ENCODE measurements around the gene PLAU.
"Not testable (repeated sequence)": the region's sequence is repeated elsewhere in the genome, so short reads cannot be mapped to it uniquely, and the experiment has no call there.

Gene PLAU

GRCh38 chr10:73950155-73950948 lies 39.4 kb downstream of the PLAU start:
- Histone ChIP-seq H3K4me3 (no peak overlapping the region), H3K36me3 (replicated peaks) (no peaks in the 10 kb centered on the region), H3K4me1 (no peaks in the 10 kb centered on the region), H3K9me3 (no peaks in the 10 kb centered on the region), H3K27me3 (ENCODE audit: low read depth) (no peaks in the 10 kb centered on the region)
- DNase-seq (ENCODE audit: low spot score in 2 of 2), result no peak
- in situ Hi-C loops (cut with MboI; ENCODE audit: low sequenced_read_pairs), result no loop called here

DNA sequence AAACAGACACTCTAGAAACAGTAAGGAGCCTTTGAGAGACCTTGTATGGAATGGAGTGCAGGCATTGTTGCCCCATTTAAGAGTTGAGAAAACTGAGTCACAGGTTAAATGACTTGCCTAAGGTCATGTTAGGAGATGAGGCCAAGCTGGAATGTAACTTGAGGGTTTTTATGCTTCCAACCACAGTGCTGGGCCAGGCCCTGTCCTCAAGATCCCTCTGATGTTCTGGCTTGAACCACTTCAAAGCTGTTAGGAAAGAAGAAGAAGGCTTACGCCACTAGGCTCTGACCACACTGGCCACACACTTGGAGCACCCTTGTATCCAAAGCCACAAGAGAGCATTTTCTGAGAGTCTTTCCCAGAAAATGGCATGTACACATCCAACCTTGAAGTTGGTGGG lies 42.7 kb downstream of the PLAU start:
- no peak for DNase-seq (ENCODE audit: low spot score in 2 of 2)
- Histone ChIP-seq H3K9me3 (no peaks in the 10 kb centered on the region), H3K4me3 (no peak overlapping the region), H3K27me3 (ENCODE audit: low read depth) (no peaks in the 10 kb centered on the region), H3K4me1 (peaks cover 5% of the 10 kb centered on the region), H3K36me3 (replicated peaks) (no peaks in the 10 kb centered on the region)
- in situ Hi-C loops (cut with MboI; ENCODE audit: low sequenced_read_pairs), result no loop called here

DNA sequence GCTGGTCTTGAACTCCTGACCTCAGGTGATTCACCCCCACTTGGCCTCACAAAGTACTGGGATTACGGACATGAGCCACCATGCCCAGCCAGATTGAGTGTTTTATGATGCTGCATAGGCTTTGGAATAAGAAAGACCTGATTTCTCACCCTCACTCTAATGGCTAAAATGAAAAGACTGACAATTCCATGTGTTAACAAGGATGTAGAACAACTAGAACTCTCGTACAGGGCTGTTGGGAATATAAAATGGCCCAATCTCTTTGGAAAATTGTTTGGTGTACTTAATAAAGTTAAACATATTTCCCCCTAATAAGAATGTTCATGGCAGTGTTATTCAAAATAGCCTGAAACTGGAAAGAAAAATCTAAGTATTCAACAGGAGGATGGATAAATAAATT lies 43.8 kb downstream of the PLAU start:
- no peaks in the 10 kb centered on the region for H3K27me3 ChIP-seq (ENCODE audit: low read depth)
- H3K4me3 ChIP-seq, result no peak overlapping the region
- in situ Hi-C loops (cut with MboI; ENCODE audit: low sequenced_read_pairs), result no loop called here
- no peak for DNase-seq (ENCODE audit: low spot score in 2 of 2)
- H3K9me3 ChIP-seq, result no peaks in the 10 kb centered on the region
- H3K4me1 ChIP-seq, result peaks cover 5% of the 10 kb centered on the region
- H3K36me3 ChIP-seq (replicated peaks), result no peaks in the 10 kb centered on the region

DNA sequence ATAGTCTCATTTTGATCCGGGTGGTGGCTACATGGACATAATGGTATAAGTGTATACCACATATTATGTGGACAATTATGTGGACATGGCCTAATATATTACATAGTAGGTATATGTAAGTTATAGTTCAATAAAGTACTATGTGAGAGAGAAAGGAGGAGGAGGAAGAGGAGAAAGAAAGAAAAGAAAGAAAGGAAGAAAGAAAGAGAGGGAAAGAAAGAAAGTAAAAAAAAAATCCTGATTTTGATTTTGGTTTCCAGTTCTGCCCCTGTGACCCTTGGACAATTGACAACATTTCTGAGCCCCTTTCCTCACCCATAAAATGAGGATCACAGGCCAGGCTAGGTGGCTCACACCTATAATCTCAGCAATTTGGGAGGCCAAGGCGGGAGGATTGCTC lies 44.8 kb downstream of the PLAU start:
- no peaks in the 10 kb centered on the region for H3K36me3 ChIP-seq (replicated peaks)
- H3K4me1 ChIP-seq, result peaks cover 5% of the 10 kb centered on the region
- DNase-seq (ENCODE audit: low spot score in 2 of 2), result no peak
- in situ Hi-C loops (cut with MboI; ENCODE audit: low sequenced_read_pairs), result no loop called here
- H3K9me3 ChIP-seq, result no peaks in the 10 kb centered on the region
- H3K4me3 ChIP-seq, result no peak overlapping the region
- H3K27me3 ChIP-seq (ENCODE audit: low read depth), result no peaks in the 10 kb centered on the region

GRCh38 chr10:73956476-73957359 lies 45.8 kb downstream of the PLAU start:
- in situ Hi-C loops (cut with MboI; ENCODE audit: low sequenced_read_pairs), result no loop called here
- Histone ChIP-seq H3K9me3 (no peaks in the 10 kb centered on the region), H3K27me3 (ENCODE audit: low read depth) (no peaks in the 10 kb centered on the region), H3K4me3 (no peak overlapping the region), H3K4me1 (peaks cover 5% of the 10 kb centered on the region), H3K36me3 (replicated peaks) (no peaks in the 10 kb centered on the region)
- DNase-seq (ENCODE audit: low spot score in 2 of 2), result no peak

- no peaks in the 10 kb centered on the region for H3K27me3 ChIP-seq (ENCODE audit: low read depth)
- H3K4me3 ChIP-seq, result no peak overlapping the region
- in situ Hi-C loops (cut with MboI; ENCODE audit: low sequenced_read_pairs), result no loop called here
- H3K4me1 ChIP-seq, result peaks cover 5% of the 10 kb centered on the region
- no peaks in the 10 kb centered on the region for H3K36me3 ChIP-seq (replicated peaks)
- DNase-seq (ENCODE audit: low spot score in 2 of 2), result no peak
- H3K9me3 ChIP-seq, result no peaks in the 10 kb centered on the region
These were observed 48.7 kb downstream of the PLAU start for GRCh38 chr10:73959484-73960243.

- H3K4me3 ChIP-seq, result no peak overlapping the region
- peaks cover 16% of the 10 kb centered on the region for H3K4me1 ChIP-seq
- no peaks in the 10 kb centered on the region for H3K36me3 ChIP-seq (replicated peaks)
- H3K27me3 ChIP-seq (ENCODE audit: low read depth), result no peaks in the 10 kb centered on the region
- DNase-seq (ENCODE audit: low spot score in 2 of 2), result no peak
- in situ Hi-C loops (cut with MboI; ENCODE audit: low sequenced_read_pairs), result no loop called here
- no peaks in the 10 kb centered on the region for H3K9me3 ChIP-seq
These were observed 51.5 kb downstream of the PLAU start for GRCh38 chr10:73962386-73962785.

- H3K36me3 ChIP-seq (replicated peaks); H3K9me3 ChIP-seq; H3K4me3 ChIP-seq; DNase-seq (ENCODE audit: low spot score in 2 of 2); H3K27me3 ChIP-seq (ENCODE audit: low read depth); in situ Hi-C loops (cut with MboI; ENCODE audit: low sequenced_read_pairs): not testable (repeated sequence)
- H3K4me1 ChIP-seq, result peaks cover 24% of the 10 kb centered on the region
These were observed 52.6 kb downstream of the PLAU start for GRCh38 chr10:73963533-73963932.

- Histone ChIP-seq H3K4me1 (peaks cover 25% of the 10 kb centered on the region), H3K27me3 (ENCODE audit: low read depth) (no peaks in the 10 kb centered on the region), H3K36me3 (replicated peaks) (no peaks in the 10 kb centered on the region), H3K9me3 (no peaks in the 10 kb centered on the region), H3K4me3 (no peak overlapping the region)
- no peak for DNase-seq (ENCODE audit: low spot score in 2 of 2)
- in situ Hi-C loops (cut with MboI; ENCODE audit: low sequenced_read_pairs), result no loop called here
These were observed 53.8 kb downstream of the PLAU start for GRCh38 chr10:73964743-73965142.

DNA sequence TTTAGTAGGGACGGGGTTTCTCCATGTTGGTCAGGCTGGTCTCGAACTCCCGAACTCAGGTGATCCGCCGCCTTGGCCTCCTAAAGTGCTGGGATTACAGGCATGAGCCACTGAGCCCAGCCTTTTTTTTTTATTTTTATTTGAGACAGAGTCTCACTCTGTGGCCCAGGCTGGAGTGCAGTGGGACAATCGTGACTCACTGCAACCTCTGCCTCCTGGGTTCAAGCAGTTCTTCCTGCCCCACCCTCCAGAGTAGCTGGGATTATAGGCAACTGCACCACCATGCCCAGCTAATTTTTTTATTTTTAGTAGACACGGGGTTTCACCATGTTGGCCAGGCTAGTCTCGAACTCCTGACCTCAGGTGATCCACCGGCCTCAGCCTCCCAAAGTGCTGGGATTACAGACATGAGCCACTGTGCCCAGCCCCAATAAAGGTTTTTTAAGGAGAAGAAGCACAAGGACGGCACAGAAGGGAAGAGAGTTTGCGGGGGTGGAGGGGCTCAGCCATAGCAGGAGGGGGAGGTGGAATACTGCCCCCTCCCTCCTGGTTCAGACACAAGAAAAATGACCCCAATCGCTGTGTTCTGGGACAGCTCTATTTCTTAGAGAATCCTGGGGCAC lies 54.4 kb downstream of the PLAU start:
- H3K36me3 ChIP-seq (replicated peaks); DNase-seq (ENCODE audit: low spot score in 2 of 2); H3K9me3 ChIP-seq; H3K27me3 ChIP-seq (ENCODE audit: low read depth); in situ Hi-C loops (cut with MboI; ENCODE audit: low sequenced_read_pairs); H3K4me3 ChIP-seq: not testable (repeated sequence)
- peaks cover 25% of the 10 kb centered on the region for H3K4me1 ChIP-seq

DNA sequence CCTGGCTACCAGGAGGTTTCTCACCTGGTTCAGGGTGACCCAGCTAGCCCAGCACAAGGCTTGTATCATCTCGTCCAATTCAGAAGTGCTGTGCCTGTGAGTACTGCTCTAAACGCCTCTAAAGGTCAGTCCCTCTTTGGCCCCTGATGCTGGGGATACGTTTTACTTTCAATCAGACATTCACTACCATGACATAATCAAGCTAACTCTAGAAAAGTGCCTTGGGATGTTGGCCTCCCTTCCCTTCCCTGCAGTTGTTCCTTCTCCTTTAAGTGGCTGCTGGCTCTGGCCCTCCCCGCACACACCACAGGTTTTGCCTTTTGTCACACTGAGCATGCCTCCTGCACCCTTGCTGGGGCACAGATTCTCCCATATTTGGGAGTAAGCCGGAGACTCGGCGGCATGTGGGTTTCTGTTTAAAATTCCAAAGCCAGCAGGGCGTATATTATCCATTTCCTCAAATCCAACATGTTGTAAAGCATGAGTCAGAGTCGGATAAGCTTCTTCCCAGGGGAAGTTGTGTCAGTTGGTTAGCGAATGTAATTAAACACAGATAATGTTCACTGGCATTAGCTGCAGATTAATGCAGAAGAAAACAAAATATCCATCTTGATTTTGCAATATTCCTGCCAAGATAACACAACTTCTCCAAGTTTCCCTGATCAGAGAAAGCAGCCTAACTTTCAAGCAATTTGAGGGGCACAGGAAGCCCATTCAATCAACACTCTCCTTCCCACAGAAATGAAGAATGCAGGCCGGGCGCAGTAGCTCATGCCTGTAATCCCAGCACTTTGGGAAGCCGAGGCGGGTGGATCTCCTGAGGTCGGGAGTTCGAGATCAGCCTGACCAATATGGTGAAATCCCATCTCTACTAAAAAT lies 55.2 kb downstream of the PLAU start:
- in situ Hi-C loops (cut with MboI; ENCODE audit: low sequenced_read_pairs), result no loop called here

GRCh38 chr10:73967022-73967429 lies 56.1 kb downstream of the PLAU start:
- no peak for DNase-seq (ENCODE audit: low spot score in 2 of 2)
- Histone ChIP-seq H3K36me3 (replicated peaks) (no peaks in the 10 kb centered on the region), H3K4me3 (no peak overlapping the region), H3K4me1 (peaks cover 26% of the 10 kb centered on the region), H3K27me3 (ENCODE audit: low read depth) (no peaks in the 10 kb centered on the region), H3K9me3 (no peaks in the 10 kb centered on the region)
- in situ Hi-C loops (cut with MboI; ENCODE audit: low sequenced_read_pairs), result no loop called here

More for the DNA sequence above, 55.2 kb downstream of the PLAU start:
- H3K4me3 ChIP-seq, result no peak overlapping the region
- H3K27me3 ChIP-seq (ENCODE audit: low read depth), result no peaks in the 10 kb centered on the region
- H3K36me3 ChIP-seq (replicated peaks), result no peaks in the 10 kb centered on the region
- no peaks in the 10 kb centered on the region for H3K9me3 ChIP-seq
- H3K4me1 ChIP-seq, result peaks cover 25% of the 10 kb centered on the region
- peak; percentile 86 to 87 for DNase-seq (ENCODE audit: low spot score in 2 of 2)
